ENCODE results near the gene FRMPD2.
"Not testable (repeated sequence)": the region's sequence is repeated elsewhere in the genome, so short reads cannot be mapped to it uniquely, and the experiment has no call there.

The FRMPD2 gene

GRCh38 chr10:48284811-48285210 lies 10.3 kb upstream of the FRMPD2 start:
- Histone ChIP-seq H3K4me1 (ENCODE audit: insufficient read depth, low read length, poor library complexity, severe bottlenecking) (no peaks in the 10 kb centered on the region), H2AFZ (ENCODE audit: low read length) (no peak overlapping the region), H3K9me2 (replicated peaks; ENCODE audit: low read depth, low read length) (no peaks in the 10 kb centered on the region), H3F3A (ENCODE audit: low read depth) (no peaks in the 10 kb centered on the region), H4K20me1 (ENCODE audit: insufficient read depth, low read length, poor library complexity, severe bottlenecking) (no peaks in the 10 kb centered on the region), H3K4me2 (ENCODE audit: low read depth, low read length, poor library complexity, severe bottlenecking) (no peak overlapping the region), H3K9ac (ENCODE audit: low read depth, low read length, poor library complexity, severe bottlenecking) (no peak overlapping the region), H3K4me3 (ENCODE audit: low read length, poor library complexity, severe bottlenecking) (no peak overlapping the region), H3K27me3 (ENCODE audit: insufficient read depth, low read length, poor library complexity, severe bottlenecking) (no peaks in the 10 kb centered on the region), H3K79me2 (ENCODE audit: insufficient read depth, low read length) (no peaks in the 10 kb centered on the region), H3K36me3 (ENCODE audit: insufficient read depth, low read length) (no peaks in the 10 kb centered on the region), H3K9me3 (ENCODE audit: insufficient read depth, low read depth, low read length) (0 out of 2 replicates have a peak, but pooled peaks cover 3% of the 10 kb centered on the region)
- TF ChIP-seq CTCF (conservative IDR thresholded peaks at IDR 0.05; ENCODE audit: low read length) (no peak), EZH2phosphoT487 (IDR thresholded peaks at IDR 0.05; ENCODE audit: borderline replicate concordance) (no peak)

GRCh38 chr10:48284002-48284546 lies 9.6 kb upstream of the FRMPD2 start:
- Histone ChIP-seq H3K4me1 (ENCODE audit: insufficient read depth, low read length, poor library complexity, severe bottlenecking) (no peaks in the 10 kb centered on the region), H3K36me3 (ENCODE audit: insufficient read depth, low read length) (no peaks in the 10 kb centered on the region), H3K9ac (ENCODE audit: low read depth, low read length, poor library complexity, severe bottlenecking) (no peak overlapping the region), H3K4me3 (ENCODE audit: low read length, poor library complexity, severe bottlenecking) (no peak overlapping the region), H3K9me2 (replicated peaks; ENCODE audit: low read depth, low read length) (no peaks in the 10 kb centered on the region), H3K79me2 (ENCODE audit: insufficient read depth, low read length) (no peaks in the 10 kb centered on the region), H3K4me2 (ENCODE audit: low read depth, low read length, poor library complexity, severe bottlenecking) (no peak overlapping the region), H4K20me1 (ENCODE audit: insufficient read depth, low read length, poor library complexity, severe bottlenecking) (no peaks in the 10 kb centered on the region), H2AFZ (ENCODE audit: low read length) (no peak overlapping the region), H3K9me3 (ENCODE audit: insufficient read depth, low read depth, low read length) (0 out of 2 replicates have a peak, but pooled peaks cover 3% of the 10 kb centered on the region), H3F3A (ENCODE audit: low read depth) (no peaks in the 10 kb centered on the region), H3K27me3 (ENCODE audit: insufficient read depth, low read length, poor library complexity, severe bottlenecking) (no peaks in the 10 kb centered on the region)
- TF ChIP-seq CTCF (conservative IDR thresholded peaks at IDR 0.05; ENCODE audit: low read length) = no peak
- TF ChIP-seq EZH2phosphoT487 (IDR thresholded peaks at IDR 0.05; ENCODE audit: borderline replicate concordance) = no peak

- TF ChIP-seq CTCF (conservative IDR thresholded peaks at IDR 0.05; ENCODE audit: low read length) = no peak
- no peak for TF ChIP-seq EZH2phosphoT487 (IDR thresholded peaks at IDR 0.05; ENCODE audit: borderline replicate concordance)
- Histone ChIP-seq H3K4me3 (ENCODE audit: low read length, poor library complexity, severe bottlenecking) (no peak overlapping the region), H3K27me3 (ENCODE audit: insufficient read depth, low read length, poor library complexity, severe bottlenecking) (no peaks in the 10 kb centered on the region), H3F3A (ENCODE audit: low read depth) (no peaks in the 10 kb centered on the region), H3K4me1 (ENCODE audit: insufficient read depth, low read length, poor library complexity, severe bottlenecking) (no peaks in the 10 kb centered on the region), H3K9ac (ENCODE audit: low read depth, low read length, poor library complexity, severe bottlenecking) (no peak overlapping the region), H3K9me2 (replicated peaks; ENCODE audit: low read depth, low read length) (no peaks in the 10 kb centered on the region), H3K36me3 (ENCODE audit: insufficient read depth, low read length) (no peaks in the 10 kb centered on the region), H3K4me2 (ENCODE audit: low read depth, low read length, poor library complexity, severe bottlenecking) (no peak overlapping the region), H3K79me2 (ENCODE audit: insufficient read depth, low read length) (no peaks in the 10 kb centered on the region), H3K9me3 (ENCODE audit: insufficient read depth, low read depth, low read length) (0 out of 2 replicates have a peak, but pooled peaks cover 3% of the 10 kb centered on the region), H2AFZ (ENCODE audit: low read length) (no peak overlapping the region), H4K20me1 (ENCODE audit: insufficient read depth, low read length, poor library complexity, severe bottlenecking) (no peaks in the 10 kb centered on the region)
Measured at GRCh38 chr10:48282829-48283228, 8.3 kb upstream of the FRMPD2 start.

- H3K9me3 ChIP-seq (ENCODE audit: insufficient read depth, low read depth, low read length); H3K36me3 ChIP-seq (ENCODE audit: insufficient read depth, low read length); H3K9ac ChIP-seq (ENCODE audit: low read depth, low read length, poor library complexity, severe bottlenecking): not testable (repeated sequence)
Measured at GRCh38 chr10:48281697-48282096, 7.2 kb upstream of the FRMPD2 start.

More at GRCh38 chr10:48281697-48282096, 7.2 kb upstream of the FRMPD2 start:
- H3K9me2 ChIP-seq (replicated peaks; ENCODE audit: low read depth, low read length); H3K4me1 ChIP-seq (ENCODE audit: insufficient read depth, low read length, poor library complexity, severe bottlenecking); H4K20me1 ChIP-seq (ENCODE audit: insufficient read depth, low read length, poor library complexity, severe bottlenecking); H2AFZ ChIP-seq (ENCODE audit: low read length); H3F3A ChIP-seq (ENCODE audit: low read depth); H3K27me3 ChIP-seq (ENCODE audit: insufficient read depth, low read length, poor library complexity, severe bottlenecking); H3K4me2 ChIP-seq (ENCODE audit: low read depth, low read length, poor library complexity, severe bottlenecking); H3K79me2 ChIP-seq (ENCODE audit: insufficient read depth, low read length); H3K4me3 ChIP-seq (ENCODE audit: low read length, poor library complexity, severe bottlenecking): not testable (repeated sequence)

Measured in Loucy (cell line).